GM12878 (cell line): ENCODE data around the gene SLC4A5. TPM values are rescaled to one million over a fixed set of nuclear protein-coding genes. Genes with fewer than 3 reads are reported as not detected.

Experiments
- ATAC-seq: fragments of 200-7000 bp; cut with Tn5 transposase; 3 replicates; pipeline ENCODE4 v1.9.1; 2020; ENCODE audit warnings: mild to moderate bottlenecking, moderate library complexity
- BruUV-seq: library from RNA; stranded (reverse); fragments of 400-500 nt; replicated peaks from 2 replicates; lab custom pipeline; 2021; lab: Mats Ljungman, UMichigan
- CTCF ChIA-PET: fragments of 300-600 bp; sonication (Branson Sonifier 250); formaldehyde crosslinking; extraction: SDS; loops from one replicate; lab custom pipeline; 2021; ENCODE audit warnings: inconsistent platforms; lab: Yijun Ruan, JAX
- POLR2A ChIA-PET: fragments of 350-600 bp; formaldehyde crosslinking; extraction: SDS; loops from one replicate; lab custom pipeline; 2021; ENCODE audit warnings: inconsistent platforms; lab: Charles Lee
- RAD21 ChIA-PET: fragments of 300-600 bp; sonication (Branson Sonifier 250); formaldehyde crosslinking; loops from one replicate; lab custom pipeline; 2023; ENCODE audit warnings: antibody characterized with exemption; ENCODE audit not compliant: unreplicated experiment; lab: Charles Lee
- SMC1A ChIA-PET: fragments of 300-600 bp; sonication (Branson Sonifier 250); formaldehyde crosslinking; loops from one replicate; lab custom pipeline; 2023; ENCODE audit not compliant: unreplicated experiment, uncharacterized antibody; lab: Charles Lee
- DNase-seq: peaks from one replicate; pipeline ENCODE4 v3.0.0-alpha.2; 2011; ENCODE audit warnings: low read depth, low spot score
- FAIRE-seq: peaks from 3 replicates; lab custom pipeline; 2011; peaks lifted over from hg19 to GRCh38; lab: Jason Lieb, UNC
- H2AFZ ChIP-seq: 2 replicates; pipeline ENCODE4 v1.6.0; 2011; ENCODE audit warnings: low read depth, low read length, control low read depth; ENCODE audit not compliant: control insufficient read depth
- H3K27ac ChIP-seq: 2 replicates; pipeline ENCODE4 v1.5.1; 2011; ENCODE audit warnings: control low read depth; ENCODE audit not compliant: control insufficient read depth, insufficient read depth
- H3K27me3 ChIP-seq, 2 experiments: replicated peaks in 1 of 2; 2 replicates each; pipeline versions ENCODE4 v1.6.0 to v1.6.1; 2011; ENCODE audit warnings: low read length in 1 of 2; ENCODE audit not compliant: control insufficient read depth in 2 of 2, insufficient read depth in 2 of 2
- H3K36me3 ChIP-seq, 2 experiments: 2 replicates each; pipeline ENCODE4 v1.5.1; 2011; ENCODE audit warnings: low read length in 1 of 2; ENCODE audit not compliant: control insufficient read depth in 2 of 2, insufficient read depth in 2 of 2
- H3K4me1 ChIP-seq: 2 replicates; pipeline ENCODE4 v1.6.1; 2011; ENCODE audit warnings: mild to moderate bottlenecking, low read length, moderate library complexity, mixed read lengths; ENCODE audit not compliant: control insufficient read depth, insufficient read depth
- H3K4me2 ChIP-seq: 2 replicates; pipeline ENCODE4 v1.6.0; 2011; ENCODE audit warnings: control low read depth; ENCODE audit not compliant: control insufficient read depth, insufficient read depth
- H3K4me3 ChIP-seq: fragments of 200-600 bp; sonication (generic); 2 replicates; pipeline ENCODE4 v1.5.1; 2016
- H3K79me2 ChIP-seq: 2 replicates; pipeline ENCODE4 v1.6.0; 2011; ENCODE audit warnings: low read length; ENCODE audit not compliant: control insufficient read depth, insufficient read depth
- H3K9ac ChIP-seq: 2 replicates; pipeline ENCODE4 v1.8.0; 2011; ENCODE audit warnings: low read length, control low read depth, mixed read lengths; ENCODE audit not compliant: control insufficient read depth, insufficient read depth
- H3K9me3 ChIP-seq: replicated peaks from 3 replicates; pipeline ENCODE4 v1.5.1; 2011; ENCODE audit warnings: mild to moderate bottlenecking, low read length; ENCODE audit not compliant: control insufficient read depth, insufficient read depth
- H4K20me1 ChIP-seq: 2 replicates; pipeline ENCODE4 v1.6.0; 2011; ENCODE audit not compliant: control insufficient read depth, insufficient read depth
- ASH2L ChIP-seq: fragments of 300-600, 200-600 bp; sonication (generic); IDR thresholded peaks from 2 replicates; pipeline ENCODE4 v1.6.1; 2017; ENCODE audit warnings: low read depth, mild to moderate bottlenecking, borderline replicate concordance
- BHLHE40 ChIP-seq, 2 experiments: fragments of 450-650 bp in 1 of 2; IDR thresholded peaks; 2 replicates each; pipeline ENCODE4 v1.6.1; 2011 to 2017; ENCODE audit warnings: low read depth in 2 of 2, borderline replicate concordance in 1 of 2, improper control_type of control experiment in 1 of 2, low read length in 1 of 2, mild to moderate bottlenecking in 1 of 2
- CBX3 ChIP-seq: fragments of 200-600 bp; sonication (generic); IDR thresholded peaks from 2 replicates; pipeline ENCODE4 v1.6.1; 2016; ENCODE audit warnings: low read depth, borderline replicate concordance
- CHD4 ChIP-seq: fragments of 200-600 bp; sonication (generic); IDR thresholded peaks from 2 replicates; pipeline ENCODE4 v1.6.1; 2016; ENCODE audit warnings: mild to moderate bottlenecking
- IKZF1 ChIP-seq: fragments of 450-650 bp; conservative IDR thresholded peaks from 2 replicates; pipeline ENCODE4 v1.6.1; 2017; ENCODE audit warnings: antibody characterized with exemption, mild to moderate bottlenecking
- JUNB ChIP-seq: IDR thresholded peaks from 2 replicates; pipeline ENCODE4 v1.6.1; 2016; ENCODE audit warnings: antibody characterized with exemption, mild to moderate bottlenecking
- JUND ChIP-seq: IDR thresholded peaks from 2 replicates; pipeline ENCODE4 v1.6.1; 2012; ENCODE audit warnings: low read depth, mild to moderate bottlenecking, low read length, improper control_type of control experiment, moderate library complexity
- KLF5 ChIP-seq: fragments of 450-650 bp; IDR thresholded peaks from 2 replicates; pipeline ENCODE4 v1.6.1; 2014; ENCODE audit warnings: mild to moderate bottlenecking; ENCODE audit not compliant: partially characterized antibody
- MEF2A ChIP-seq: IDR thresholded peaks from 2 replicates; pipeline ENCODE4 v1.6.1; 2011; ENCODE audit warnings: low read depth, mild to moderate bottlenecking, low read length, moderate library complexity; ENCODE audit not compliant: insufficient read depth
- NBN ChIP-seq: fragments of 450-650 bp; IDR thresholded peaks from 2 replicates; pipeline ENCODE4 v1.6.1; 2016
- NFIC ChIP-seq: IDR thresholded peaks from 2 replicates; pipeline ENCODE4 v1.6.1; 2012; ENCODE audit warnings: low read depth, mild to moderate bottlenecking, inconsistent platforms, low read length, moderate library complexity
- NR2C1 ChIP-seq: fragments of 450-650 bp; IDR thresholded peaks from 2 replicates; pipeline ENCODE4 v1.6.1; 2017; ENCODE audit warnings: antibody characterized with exemption, mild to moderate bottlenecking, moderate library complexity
- NR2C2 ChIP-seq: IDR thresholded peaks from 2 replicates; pipeline ENCODE4 v1.6.1; 2011; ENCODE audit warnings: borderline replicate concordance, low read depth; ENCODE audit not compliant: control insufficient read depth, insufficient read length
- NR2F1 ChIP-seq: fragments of 450-650 bp; conservative IDR thresholded peaks from 2 replicates; pipeline ENCODE4 v1.6.1; 2017; ENCODE audit warnings: mild to moderate bottlenecking
- POLR2A ChIP-seq: IDR thresholded peaks from 2 replicates; pipeline ENCODE4 v1.6.1; 2011; ENCODE audit warnings: low read depth, mild to moderate bottlenecking, low read length
- TARDBP ChIP-seq: IDR thresholded peaks from 2 replicates; pipeline ENCODE4 v1.6.1; 2016; ENCODE audit warnings: borderline replicate concordance
- ZNF217 ChIP-seq: fragments of 450-650 bp; IDR thresholded peaks from 2 replicates; pipeline ENCODE4 v1.6.1; 2017; ENCODE audit warnings: antibody characterized with exemption, mild to moderate bottlenecking
- ZSCAN29 ChIP-seq: fragments of 450-650 bp; IDR thresholded peaks from 2 replicates; pipeline ENCODE4 v1.6.1; 2017; ENCODE audit warnings: mild to moderate bottlenecking, moderate library complexity
- WGBS: methylation state at CpG from one replicate; pipeline ENCODE4 v1.1.6; 2016; ENCODE audit warnings: low lambda C conversion rate; ENCODE audit not compliant: insufficient replicate concordance, insufficient coverage; ENCODE audit errors: missing lambda C conversion rate; 5-methylcytosine and 5-hydroxymethylcytosine counted together
- in situ Hi-C: fragments of 300-500 bp; cut with MboI; formaldehyde crosslinking; loops from 9 replicates; pipeline ENCODE4 v1.14.3; 2018; ENCODE audit warnings: mixed read lengths
- intact Hi-C: fragments of 100-400 bp; cut with micrococcal nuclease; formaldehyde crosslinking; loops from one replicate; pipeline ENCODE4 v1.14.2; 2022; ENCODE audit not compliant: unreplicated experiment
- polyA plus RNA-seq, 11 experiments: library from polyadenylated mRNA; depleted of rRNA in 4 of 11; unstranded in 6 of 11; stranded (reverse) in 5 of 11; fragments of >200 nt; fragmentation: Nextera tagmentation in 4 of 11; fragmentation: Illumina TruSeq in 1 of 11; extraction: Ambion mirVana in 4 of 11; extraction: Trizol in 1 of 11; gene quantifications; 1 replicate in 1 of 11; 2 replicates in 10 of 11; pipeline versions ENCODE4 v1.2.1 to v1.2.3, GENCODE V29; 2011 to 2016; ENCODE audit warnings: inconsistent platforms in 2 of 11, missing spikeins in 2 of 11, low read depth in 1 of 11
- total RNA-seq, 4 experiments: library from RNA; depleted of rRNA in 3 of 4; stranded (reverse); fragments of >200 nt in 3 of 4; fragmentation: Illumina TruSeq in 1 of 4; extraction: Trizol in 1 of 4; gene quantifications; 2 replicates each; pipeline versions ENCODE4 v1.2.1 to v1.2.3, GENCODE V29; 2013 to 2021
- TF ChIP-seq, protein P1 (sequence below): fragments of 450-650 bp; conservative IDR thresholded peaks from 2 replicates; pipeline ENCODE4 v1.6.1; 2017; ENCODE audit warnings: mild to moderate bottlenecking, moderate library complexity
- TF ChIP-seq, protein P2 (sequence below): fragments of 450-650 bp; IDR thresholded peaks from 2 replicates; pipeline ENCODE4 v1.6.1; 2018; ENCODE audit warnings: mild to moderate bottlenecking, low read depth, moderate library complexity; ENCODE audit not compliant: partially characterized antibody

Gene SLC4A5
- total and polyA plus RNA-seq, 10 of the 15 experiments (the other 5 are each of a cell fraction or from before 2014, with no cell fraction given): 0.15 to 4.7 (median 1.6) TPM

DNA sequence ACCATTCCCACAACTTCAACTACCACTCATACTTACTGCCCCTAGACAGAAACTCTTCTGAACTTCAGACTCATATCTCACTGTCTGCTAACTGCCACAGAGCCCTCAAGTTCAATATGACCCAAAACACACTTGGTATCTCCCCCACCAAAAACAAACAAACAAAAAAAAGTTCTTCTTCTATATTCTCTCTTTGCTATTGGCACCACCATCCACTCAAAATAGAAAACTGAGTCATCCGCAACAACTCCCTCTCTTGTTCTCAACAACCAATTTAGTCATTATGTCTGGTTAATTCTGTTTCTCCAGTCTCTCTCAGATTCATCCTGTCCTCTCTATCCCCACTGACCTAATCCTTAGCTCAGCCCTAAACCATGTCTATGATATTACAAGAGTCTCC lies 44.1 kb upstream of the SLC4A5 start:
- no peaks in the 10 kb centered on the region; a peak in 1 of 4 replicates for H3K36me3 ChIP-seq
- no peak overlapping the region for H3K4me2 ChIP-seq
- in situ Hi-C loops (no loop called here), intact Hi-C loops (no loop called here)
- no peaks in the 10 kb centered on the region for H3K9me3 ChIP-seq
- no peaks in the 10 kb centered on the region for H3K27me3 ChIP-seq
- H3K4me3 ChIP-seq: no peak overlapping the region
- H4K20me1 ChIP-seq: 0 out of 2 replicates have a peak, but pooled peaks cover 3% of the 10 kb centered on the region
- 96% methylated on average over 1 of the region's 1 CpG for WGBS
- H2AFZ ChIP-seq: no peak overlapping the region
- ATAC-seq (no peak), FAIRE-seq (no peak), DNase-seq (no peak)
- ChIA-PET SMC1A (interaction anchor here (1.1 to 6.1 kb wide), 4 partner anchors 8 to 53 kb away, joined by 5 to 36 read pairs (median 8); partner anchors contain the start of gene DCTN1), POLR2A (no interaction called here), CTCF (interaction anchor here (0.9 to 5.2 kb wide), 2 partner anchors 51 to 138 kb away, joined by 4 to 48 read pairs; no protein-coding TSS in a partner anchor), RAD21 (no interaction called here)
- H3K79me2 ChIP-seq: peaks cover 27% of the 10 kb centered on the region
- peaks cover 3% of the 10 kb centered on the region; the same call in 1 of the 2 replicates for H3K4me1 ChIP-seq
- no TSS peak for BruUV-seq
- no peak overlapping the region for H3K27ac ChIP-seq
- H3K9ac ChIP-seq: no peak overlapping the region
- TF ChIP-seq KLF5: no peak
- TF ChIP-seq POLR2A: no peak
- TF ChIP-seq NR2F1: no peak
- no peak for TF ChIP-seq CBX3
- no peak for TF ChIP-seq NBN
- TF ChIP-seq CHD4: no peak
- TF ChIP-seq TARDBP: no peak
- no peak for TF ChIP-seq MEF2A
- TF ChIP-seq, protein P1, sequence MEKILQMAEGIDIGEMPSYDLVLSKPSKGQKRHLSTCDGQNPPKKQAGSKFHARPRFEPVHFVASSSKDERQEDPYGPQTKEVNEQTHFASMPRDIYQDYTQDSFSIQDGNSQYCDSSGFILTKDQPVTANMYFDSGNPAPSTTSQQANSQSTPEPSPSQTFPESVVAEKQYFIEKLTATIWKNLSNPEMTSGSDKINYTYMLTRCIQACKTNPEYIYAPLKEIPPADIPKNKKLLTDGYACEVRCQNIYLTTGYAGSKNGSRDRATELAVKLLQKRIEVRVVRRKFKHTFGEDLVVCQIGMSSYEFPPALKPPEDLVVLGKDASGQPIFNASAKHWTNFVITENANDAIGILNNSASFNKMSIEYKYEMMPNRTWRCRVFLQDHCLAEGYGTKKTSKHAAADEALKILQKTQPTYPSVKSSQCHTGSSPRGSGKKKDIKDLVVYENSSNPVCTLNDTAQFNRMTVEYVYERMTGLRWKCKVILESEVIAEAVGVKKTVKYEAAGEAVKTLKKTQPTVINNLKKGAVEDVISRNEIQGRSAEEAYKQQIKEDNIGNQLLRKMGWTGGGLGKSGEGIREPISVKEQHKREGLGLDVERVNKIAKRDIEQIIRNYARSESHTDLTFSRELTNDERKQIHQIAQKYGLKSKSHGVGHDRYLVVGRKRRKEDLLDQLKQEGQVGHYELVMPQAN: no peak
- no peak for TF ChIP-seq NR2C2
- TF ChIP-seq JUND: no peak
- TF ChIP-seq NR2C1: no peak
- TF ChIP-seq, protein P2, sequence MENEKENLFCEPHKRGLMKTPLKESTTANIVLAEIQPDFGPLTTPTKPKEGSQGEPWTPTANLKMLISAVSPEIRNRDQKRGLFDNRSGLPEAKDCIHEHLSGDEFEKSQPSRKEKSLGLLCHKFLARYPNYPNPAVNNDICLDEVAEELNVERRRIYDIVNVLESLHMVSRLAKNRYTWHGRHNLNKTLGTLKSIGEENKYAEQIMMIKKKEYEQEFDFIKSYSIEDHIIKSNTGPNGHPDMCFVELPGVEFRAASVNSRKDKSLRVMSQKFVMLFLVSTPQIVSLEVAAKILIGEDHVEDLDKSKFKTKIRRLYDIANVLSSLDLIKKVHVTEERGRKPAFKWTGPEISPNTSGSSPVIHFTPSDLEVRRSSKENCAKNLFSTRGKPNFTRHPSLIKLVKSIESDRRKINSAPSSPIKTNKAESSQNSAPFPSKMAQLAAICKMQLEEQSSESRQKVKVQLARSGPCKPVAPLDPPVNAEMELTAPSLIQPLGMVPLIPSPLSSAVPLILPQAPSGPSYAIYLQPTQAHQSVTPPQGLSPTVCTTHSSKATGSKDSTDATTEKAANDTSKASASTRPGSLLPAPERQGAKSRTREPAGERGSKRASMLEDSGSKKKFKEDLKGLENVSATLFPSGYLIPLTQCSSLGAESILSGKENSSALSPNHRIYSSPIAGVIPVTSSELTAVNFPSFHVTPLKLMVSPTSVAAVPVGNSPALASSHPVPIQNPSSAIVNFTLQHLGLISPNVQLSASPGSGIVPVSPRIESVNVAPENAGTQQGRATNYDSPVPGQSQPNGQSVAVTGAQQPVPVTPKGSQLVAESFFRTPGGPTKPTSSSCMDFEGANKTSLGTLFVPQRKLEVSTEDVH: no peak
- TF ChIP-seq ZNF217: no peak
- no peak for TF ChIP-seq JUNB
- no peak for TF ChIP-seq ZSCAN29
- no peak for TF ChIP-seq NFIC
- TF ChIP-seq ASH2L: no peak
- no peak for TF ChIP-seq BHLHE40 (IDR thresholded peaks at IDR 0.05; ENCODE audit: borderline replicate concordance in 1 of 2, low read depth in 2 of 2, low read length in 1 of 2)
- TF ChIP-seq IKZF1: no peak
- TF ChIP-seq, all 136 proteins: peak for 0
